HG03135 (cell line): ENCODE data around the gene TNF.

ENCODE experiments used
- ATAC-seq: cut with Tn5 transposase; IDR thresholded peaks from one replicate; pipeline ENCODE4 v1.9.1; 2021; ENCODE audit warnings: mild to moderate bottlenecking, moderate library complexity; ENCODE audit not compliant: unreplicated experiment

The TNF gene

DNA sequence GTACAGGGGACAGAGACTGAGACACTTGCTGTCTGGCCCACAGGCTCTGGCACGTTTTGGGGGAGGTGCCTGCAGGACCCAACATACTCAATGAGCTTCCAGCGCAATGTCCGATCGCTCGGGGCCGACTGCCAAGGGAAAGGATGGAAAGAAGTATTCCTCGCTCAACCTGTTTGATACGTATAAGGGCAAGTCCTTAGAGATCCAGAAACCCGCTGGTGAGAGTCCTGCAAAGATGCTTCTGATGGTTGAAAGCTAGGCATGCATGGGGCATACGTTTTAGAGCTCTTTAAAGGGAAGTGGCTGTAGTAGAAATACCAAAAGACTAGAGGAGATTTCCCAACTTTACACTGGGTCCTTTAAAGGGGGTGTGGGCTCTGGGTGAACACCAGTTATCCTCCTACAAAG is 47.3 kb downstream of the TNF start:
- ATAC-seq: no peak

DNA sequence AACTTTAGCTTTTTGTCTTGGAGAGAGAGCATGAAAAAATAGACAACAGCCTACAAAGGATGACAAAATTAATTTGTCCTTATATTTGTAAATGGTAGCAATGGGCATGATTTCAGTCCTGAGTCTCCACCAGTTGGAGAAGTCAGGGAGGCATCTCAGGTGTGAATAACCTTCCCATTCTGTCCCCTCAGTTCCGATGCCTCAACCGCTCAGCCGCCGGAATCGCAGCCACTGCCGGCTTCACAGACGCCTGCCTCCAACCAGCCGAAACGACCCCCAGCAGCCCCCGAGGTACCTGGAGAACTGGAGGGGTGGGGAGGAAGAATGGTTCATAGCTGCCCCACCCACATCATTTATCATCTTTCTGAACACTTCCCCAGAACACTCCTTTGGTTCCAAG is 48.7 kb downstream of the TNF start:
- ATAC-seq: no peak

DNA sequence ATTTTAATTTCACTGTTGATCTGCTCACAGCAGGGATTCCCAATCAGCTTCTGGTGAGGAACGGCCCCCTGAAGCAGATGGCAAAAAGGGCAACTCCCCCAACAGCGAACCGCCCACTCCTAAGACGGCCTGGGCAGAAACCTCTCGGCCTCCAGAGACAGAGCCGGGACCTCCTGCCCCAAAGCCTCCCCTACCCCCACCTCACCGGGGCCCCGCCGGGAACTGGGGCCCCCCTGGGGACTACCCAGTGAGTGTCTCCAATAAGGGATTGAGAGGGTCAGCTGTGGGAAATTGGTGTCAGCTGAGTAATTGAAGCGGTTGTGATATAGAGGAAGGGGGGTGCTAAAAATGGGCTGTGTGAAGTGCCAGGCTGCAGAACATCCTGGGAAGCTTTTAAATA is 51.6 kb downstream of the TNF start:
- ATAC-seq: no peak

DNA sequence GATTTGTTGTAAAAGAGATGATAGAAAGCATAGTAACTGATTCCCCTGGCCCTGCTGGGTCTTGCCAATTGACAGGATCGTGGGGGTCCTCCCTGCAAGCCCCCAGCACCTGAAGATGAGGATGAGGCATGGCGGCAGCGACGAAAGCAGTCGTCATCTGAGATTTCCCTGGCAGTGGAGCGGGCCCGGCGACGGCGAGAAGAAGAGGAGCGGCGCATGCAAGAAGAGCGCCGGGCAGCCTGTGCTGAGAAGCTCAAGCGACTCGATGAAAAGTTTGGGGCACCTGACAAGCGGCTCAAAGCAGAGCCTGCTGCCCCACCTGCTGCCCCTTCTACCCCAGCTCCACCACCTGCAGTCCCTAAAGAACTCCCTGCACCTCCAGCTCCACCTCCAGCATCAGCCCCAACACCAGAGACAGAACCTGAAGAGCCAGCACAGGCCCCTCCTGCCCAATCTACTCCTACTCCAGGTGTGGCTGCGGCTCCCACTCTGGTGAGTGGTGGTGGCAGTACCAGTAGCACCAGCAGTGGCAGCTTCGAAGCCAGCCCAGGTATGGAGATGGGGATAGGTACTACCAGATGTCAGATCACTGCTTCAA is 52.4 kb downstream of the TNF start:
- no peak for ATAC-seq
